Sigmoid colon (tissue), 7 donors: ENCODE results near the gene DSE. TPM values are rescaled to one million over a fixed set of nuclear protein-coding genes. Genes with fewer than 3 reads are reported as not detected.

Experiments
- DNase-seq: peaks from one replicate; pipeline ENCODE4 v3.0.0-alpha.2; 2019
- H3K27ac ChIP-seq, 4 donors: fragments of 200-600 bp; sonication (generic); one replicate each; pipeline ENCODE4 v1.5.1; 2016 to 2019; ENCODE audit warnings: mild to moderate bottlenecking in 1 of 4
- H3K27me3 ChIP-seq, 3 donors: fragments of 200-600 bp; sonication (generic); one replicate each; pipeline ENCODE4 v1.5.1; 2019; ENCODE audit warnings: mild to moderate bottlenecking in 1 of 3
- H3K36me3 ChIP-seq, 4 donors: fragments of 200-600 bp; sonication (generic); one replicate each; pipeline ENCODE4 v1.5.1; 2016 to 2019
- H3K4me1 ChIP-seq, 4 donors: fragments of 200-600 bp; sonication (generic); one replicate each; pipeline ENCODE4 v1.5.1; 2017 to 2019
- H3K4me3 ChIP-seq, 4 donors: fragments of 200-600 bp; sonication (generic); one replicate each; pipeline ENCODE4 v1.5.1; 2017 to 2019; ENCODE audit warnings: mild to moderate bottlenecking in 2 of 4, moderate library complexity in 1 of 4
- H3K9me3 ChIP-seq, 4 donors: fragments of 200-600 bp in 3 of 4; sonication (generic) in 3 of 4; one replicate each; pipeline versions ENCODE4 v1.5.1 to v1.6.1; 2013 to 2019
- CTCF ChIP-seq, 4 experiments: fragments of 450-650 bp in 3 of 4; fragments of 200-600 bp in 1 of 4; IDR thresholded peaks; one replicate each; pipeline ENCODE4 v1.5.1; 2016 to 2019; ENCODE audit warnings: antibody characterized with exemption in 4 of 4, mild to moderate bottlenecking in 3 of 4, moderate library complexity in 2 of 4
- EP300 ChIP-seq, 4 donors: sonication (generic); formaldehyde crosslinking; IDR thresholded peaks; one replicate each; pipeline ENCODE4 v1.6.1; 2017; ENCODE audit warnings: antibody characterized with exemption in 4 of 4
- POLR2A ChIP-seq, 2 donors: fragments of 450-650 bp; IDR thresholded peaks; one replicate each; pipeline ENCODE4 v1.6.1; 2016; ENCODE audit warnings: antibody characterized with exemption in 2 of 2, mild to moderate bottlenecking in 2 of 2, moderate library complexity in 2 of 2
- POLR2AphosphoS5 ChIP-seq, 4 donors: sonication (generic); formaldehyde crosslinking; IDR thresholded peaks; one replicate each; pipeline ENCODE4 v1.6.1; 2017; ENCODE audit warnings: antibody characterized with exemption in 4 of 4
- WGBS, 2 donors: extraction: QIAGEN DNeasy Blood & Tissue Kit; methylation state at CpG; one replicate each; pipeline ENCODE4 v1.1.7; 2013; 5-methylcytosine and 5-hydroxymethylcytosine counted together
- intact Hi-C: fragments of 100-400 bp; cut with DNase I; formaldehyde crosslinking; loops from one replicate; pipeline ENCODE4 v1.15.1; 2023
- polyA plus RNA-seq, 3 donors: library from polyadenylated mRNA; stranded (reverse); fragments of 200-250 nt; gene quantifications; one replicate each; pipeline ENCODE4 v1.2.3, GENCODE V29; 2013
- total RNA-seq, 4 donors: library from RNA; depleted of rRNA; stranded (reverse); fragments of >200 nt; gene quantifications; one replicate each; pipeline ENCODE4 v1.1.0, GENCODE V29; 2016
- donor health status: healthy with polysubstance abuse.
- donor health status: Bipolar disorder and iron deficiency.
- donor health status: healthy.

DSE gene
- total and polyA plus RNA-seq, 7 donors: 2.5 to 29.5 (median 17.9) TPM

GRCh38 chr6:116369540-116369939 is 1.2 kb upstream of the DSE start:
- peak overlapping the region in 3 of 4 donors; percentile 75 to 83 (median 77) for H3K4me3 ChIP-seq
- TF ChIP-seq CTCF (IDR thresholded peaks at IDR 0.05) (no peak), POLR2A (IDR thresholded peaks at IDR 0.05) (no peak), POLR2AphosphoS5 (IDR thresholded peaks at IDR 0.05) (no peak), EP300 (IDR thresholded peaks at IDR 0.05) (no peak)
- peak overlapping the region; percentile 93 to 96 (median 95) for H3K27ac ChIP-seq
- H3K36me3 ChIP-seq: no peaks in the 10 kb centered on the region
- no peaks in the 10 kb centered on the region for H3K9me3 ChIP-seq
- H3K4me1 ChIP-seq: peaks cover 0 to 12% (median 6%) of the 10 kb centered on the region in 4 donors
- no peak for DNase-seq
- WGBS, 2 donors: 48 to 75% methylated on average over 1 of the region's 1 CpG
- intact Hi-C loops: no loop called here
- no peaks in the 10 kb centered on the region for H3K27me3 ChIP-seq

- DNase-seq: no peak
These were observed 585 bp upstream of the DSE start for GRCh38 chr6:116369964-116370759.

GRCh38 chr6:116371120-116371917 is 572 bp downstream of the DSE start:
- Histone ChIP-seq H3K27ac (peak overlapping the region; percentile 93 to 96 (median 95)), H3K4me3 (peak overlapping the region; percentile 56 to 83 (median 76)), H3K4me1 (peaks cover 0 to 12% (median 6%) of the 10 kb centered on the region in 4 donors), H3K27me3 (no peaks in the 10 kb centered on the region), H3K9me3 (no peaks in the 10 kb centered on the region), H3K36me3 (no peaks in the 10 kb centered on the region)
- peak; percentile 45 to 79 (median 63) for TF ChIP-seq POLR2AphosphoS5 (IDR thresholded peaks at IDR 0.05)
- TF ChIP-seq EP300 (IDR thresholded peaks at IDR 0.05): no peak
- peak in 1 of 2 donors; percentile 39 for TF ChIP-seq POLR2A (IDR thresholded peaks at IDR 0.05)
- intact Hi-C loops: loop anchor here (1.0 to 5.0 kb wide), 2 partner anchors 92 to 201 kb away; partner anchors contain the start of genes RWDD1 and TSPYL1
- DNase-seq: peak; percentile 92
- 0 to 1% methylated on average over 75 of the region's 75 CpGs for WGBS, 2 donors

More at GRCh38 chr6:116369964-116370759, 585 bp upstream of the DSE start:
- WGBS, 2 donors: 10 to 13% methylated on average over 29 of the region's 29 CpGs
- TF ChIP-seq POLR2AphosphoS5 (IDR thresholded peaks at IDR 0.05) (no peak), POLR2A (IDR thresholded peaks at IDR 0.05) (no peak), CTCF (IDR thresholded peaks at IDR 0.05) (no peak), EP300 (IDR thresholded peaks at IDR 0.05) (no peak)
- H3K4me1 ChIP-seq: peaks cover 0 to 12% (median 6%) of the 10 kb centered on the region in 4 donors
- no peaks in the 10 kb centered on the region for H3K27me3 ChIP-seq
- H3K27ac ChIP-seq: peak overlapping the region; percentile 93 to 96 (median 95)
- H3K4me3 ChIP-seq: peak overlapping the region; percentile 56 to 83 (median 76)
- intact Hi-C loops: loop anchor here (5.0 kb wide), 1 partner anchor 202 kb away; the partner anchor contains the start of gene RWDD1
- H3K36me3 ChIP-seq: no peaks in the 10 kb centered on the region
- H3K9me3 ChIP-seq: no peaks in the 10 kb centered on the region

GRCh38 chr6:116371918-116372209 is 1.1 kb downstream of the DSE start:
- Histone ChIP-seq H3K27me3 (no peaks in the 10 kb centered on the region), H3K4me1 (peaks cover 0 to 12% (median 6%) of the 10 kb centered on the region in 4 donors), H3K4me3 (peak overlapping the region; percentile 56 to 83 (median 76)), H3K27ac (peak overlapping the region; percentile 93 to 96 (median 95)), H3K36me3 (no peaks in the 10 kb centered on the region), H3K9me3 (no peaks in the 10 kb centered on the region)
- no peak for DNase-seq
- WGBS, 2 donors: 45 to 51% methylated on average over 8 of the region's 8 CpGs
- TF ChIP-seq EP300 (IDR thresholded peaks at IDR 0.05): no peak
- TF ChIP-seq CTCF (IDR thresholded peaks at IDR 0.05): no peak
- TF ChIP-seq POLR2A (IDR thresholded peaks at IDR 0.05): no peak
- TF ChIP-seq POLR2AphosphoS5 (IDR thresholded peaks at IDR 0.05): no peak
- intact Hi-C loops: loop anchor here (1.0 to 5.0 kb wide), 2 partner anchors 93 to 200 kb away; partner anchors contain the start of genes RWDD1 and TSPYL1
